GM12891 (cell line): ENCODE results near the gene MYOZ2.

Experiments
- DNase-seq: peaks from one replicate; pipeline ENCODE4 v3.0.0; 2011; ENCODE audit warnings: low spot score; ENCODE audit not compliant: insufficient read length
- FAIRE-seq: peaks from 2 replicates; lab custom pipeline; 2011; peaks lifted over from hg19 to GRCh38; lab: Jason Lieb, UNC
- PAX5 ChIP-seq: IDR thresholded peaks from 2 replicates; pipeline ENCODE4 v1.6.1; 2011; ENCODE audit warnings: low read length, moderate library complexity, mild to moderate bottlenecking; ENCODE audit not compliant: insufficient read depth, severe bottlenecking
- POLR2A ChIP-seq: IDR thresholded peaks from 2 replicates; pipeline ENCODE4 v1.6.1; 2011; ENCODE audit warnings: low read depth, low read length, control low read depth
- POLR2AphosphoS5 ChIP-seq: IDR thresholded peaks from 2 replicates; pipeline ENCODE4 v1.6.1; 2011; ENCODE audit warnings: low read depth, low read length, control low read depth
- POU2F2 ChIP-seq: IDR thresholded peaks from 2 replicates; pipeline ENCODE4 v1.6.1; 2011; ENCODE audit warnings: low read depth, mild to moderate bottlenecking, control low read depth, low read length, moderate library complexity
- SPI1 ChIP-seq: IDR thresholded peaks from 2 replicates; pipeline ENCODE4 v1.6.1; 2011; ENCODE audit warnings: low read depth, low read length, control low read depth
- TAF1 ChIP-seq: IDR thresholded peaks from 2 replicates; pipeline ENCODE4 v1.6.1; 2011; ENCODE audit warnings: low read depth, low read length, control low read depth

The MYOZ2 gene

GRCh38 chr4:119118397-119118796, 17.2 kb upstream of the MYOZ2 start:
- FAIRE-seq (no peak), DNase-seq (no peak)
- TF ChIP-seq PAX5 (no peak), POLR2A (no peak)

GRCh38 chr4:119124352-119124751, 11.3 kb upstream of the MYOZ2 start:
- FAIRE-seq (no peak), DNase-seq (no peak)
- TF ChIP-seq PAX5 (no peak), POLR2A (no peak), POU2F2 (no peak), SPI1 (no peak), POLR2AphosphoS5 (no peak), TAF1 (no peak)

GRCh38 chr4:119125931-119126330, 9.7 kb upstream of the MYOZ2 start:
- FAIRE-seq (no peak), DNase-seq (no peak)
- TF ChIP-seq POLR2A, result no peak
- TF ChIP-seq POU2F2, result no peak
- TF ChIP-seq POLR2AphosphoS5, result no peak
- no peak for TF ChIP-seq TAF1
- TF ChIP-seq PAX5, result no peak
- no peak for TF ChIP-seq SPI1

- TF ChIP-seq PAX5 (no peak), POU2F2 (no peak), TAF1 (no peak), POLR2AphosphoS5 (no peak), SPI1 (no peak), POLR2A (no peak)
- DNase-seq, result no peak
- FAIRE-seq, result no peak
Measured at GRCh38 chr4:119128148-119128547, 7.5 kb upstream of the MYOZ2 start.

GRCh38 chr4:119130365-119131065, 5.1 kb upstream of the MYOZ2 start:
- FAIRE-seq (no peak), DNase-seq (no peak)
- TF ChIP-seq POLR2AphosphoS5, result no peak
- TF ChIP-seq PAX5, result no peak
- TF ChIP-seq SPI1, result no peak
- TF ChIP-seq POU2F2, result no peak
- TF ChIP-seq TAF1, result no peak
- TF ChIP-seq POLR2A, result no peak

GRCh38 chr4:119131164-119131563, 4.5 kb upstream of the MYOZ2 start:
- TF ChIP-seq POU2F2 (no peak), SPI1 (no peak), PAX5 (no peak), TAF1 (no peak), POLR2AphosphoS5 (no peak), POLR2A (no peak)
- DNase-seq (no peak), FAIRE-seq (no peak)

GRCh38 chr4:119132306-119132705, 3.3 kb upstream of the MYOZ2 start:
- TF ChIP-seq SPI1, result no peak
- TF ChIP-seq PAX5, result no peak
- no peak for TF ChIP-seq POLR2A
- TF ChIP-seq TAF1, result no peak
- no peak for TF ChIP-seq POLR2AphosphoS5
- TF ChIP-seq POU2F2, result no peak
- FAIRE-seq (no peak), DNase-seq (no peak)

GRCh38 chr4:119136546-119136945, 914 bp downstream of the MYOZ2 start:
- DNase-seq, result no peak
- TF ChIP-seq POU2F2 (no peak), TAF1 (no peak), POLR2A (no peak), SPI1 (no peak), PAX5 (no peak), POLR2AphosphoS5 (no peak)
- FAIRE-seq, result no peak

- DNase-seq (no peak), FAIRE-seq (no peak)
- TF ChIP-seq SPI1, result no peak
- no peak for TF ChIP-seq TAF1
- TF ChIP-seq PAX5, result no peak
- no peak for TF ChIP-seq POU2F2
- TF ChIP-seq POLR2A, result no peak
- TF ChIP-seq POLR2AphosphoS5, result no peak
Measured at GRCh38 chr4:119138046-119138445, 2.4 kb downstream of the MYOZ2 start.

- DNase-seq (no peak), FAIRE-seq (no peak)
- no peak for TF ChIP-seq PAX5
- TF ChIP-seq SPI1, result no peak
- TF ChIP-seq POU2F2, result no peak
- no peak for TF ChIP-seq TAF1
- TF ChIP-seq POLR2A, result no peak
- TF ChIP-seq POLR2AphosphoS5, result no peak
Measured at GRCh38 chr4:119139311-119139710, 3.7 kb downstream of the MYOZ2 start.
